Keratinocyte (primary cell): ENCODE results near the gene BOC. TPM values are rescaled to one million over a fixed set of nuclear protein-coding genes. Genes with fewer than 3 reads are reported as not detected.

Source experiments
- DNase-seq: peaks from one replicate; pipeline ENCODE4 v3.0.0-alpha.2; 2011; ENCODE audit warnings: low read depth, missing footprints, low spot score
- FAIRE-seq: peaks from 2 replicates; lab custom pipeline; 2011; peaks lifted over from hg19 to GRCh38; lab: Jason Lieb, UNC
- H2AFZ ChIP-seq: 2 replicates; pipeline ENCODE4 v1.6.0; 2012; ENCODE audit warnings: low read length, control low read depth, inconsistent platforms; ENCODE audit not compliant: control insufficient read depth
- H3K27ac ChIP-seq: 2 replicates; pipeline ENCODE4 v1.5.1; 2011; ENCODE audit warnings: low read length; ENCODE audit not compliant: control insufficient read depth, insufficient read depth
- H3K27me3 ChIP-seq: 3 replicates; pipeline ENCODE4 v1.6.0; 2011; ENCODE audit warnings: low read length; ENCODE audit not compliant: control insufficient read depth, insufficient read depth; ENCODE audit errors: extremely low read depth
- H3K36me3 ChIP-seq, 2 experiments: 2 replicates in 1 of 2; 3 replicates in 1 of 2; pipeline ENCODE4 v1.5.1; 2011; ENCODE audit warnings: low read length in 2 of 2, mild to moderate bottlenecking in 1 of 2; ENCODE audit not compliant: control insufficient read depth in 2 of 2, insufficient read depth in 2 of 2; ENCODE audit errors: extremely low read depth in 1 of 2
- H3K4me1 ChIP-seq: 3 replicates; pipeline ENCODE4 v1.5.1; 2011; ENCODE audit warnings: low read length; ENCODE audit not compliant: control insufficient read depth, insufficient read depth; ENCODE audit errors: extremely low read depth
- H3K4me2 ChIP-seq: 3 replicates; pipeline ENCODE4 v1.6.0; 2011; ENCODE audit warnings: low read depth, low read length; ENCODE audit not compliant: control insufficient read depth, insufficient read depth; ENCODE audit errors: extremely low read depth
- H3K4me3 ChIP-seq, 3 experiments: fragments of 200-600 bp in 1 of 3; sonication (generic) in 1 of 3; 2 replicates in 2 of 3; 3 replicates in 1 of 3; pipeline ENCODE4 v1.5.1; 2011 to 2016; ENCODE audit warnings: low read length in 3 of 3, mild to moderate bottlenecking in 3 of 3, control low read depth in 2 of 3, inconsistent platforms in 1 of 3, low read depth in 1 of 3, mixed read lengths in 1 of 3, mixed run types in 1 of 3, moderate library complexity in 1 of 3; ENCODE audit not compliant: control insufficient read depth in 2 of 3, insufficient read depth in 2 of 3; ENCODE audit errors: extremely low read depth in 1 of 3
- H3K79me2 ChIP-seq: 2 replicates; pipeline ENCODE4 v1.6.0; 2012; ENCODE audit warnings: low read length; ENCODE audit not compliant: control insufficient read depth, insufficient read depth
- H3K9ac ChIP-seq: 3 replicates; pipeline ENCODE4 v1.6.0; 2011; ENCODE audit warnings: low read length; ENCODE audit not compliant: control insufficient read depth, insufficient read depth; ENCODE audit errors: extremely low read depth
- H3K9me1 ChIP-seq: 3 replicates; pipeline ENCODE4 v1.6.0; 2011; ENCODE audit warnings: low read length; ENCODE audit not compliant: control insufficient read depth, insufficient read depth; ENCODE audit errors: extremely low read depth
- H3K9me3 ChIP-seq: 2 replicates; pipeline ENCODE4 v1.5.1; 2012; ENCODE audit warnings: low read depth, low read length; ENCODE audit not compliant: control insufficient read depth
- H4K20me1 ChIP-seq: 3 replicates; pipeline ENCODE4 v1.6.0; 2011; ENCODE audit warnings: low read length; ENCODE audit not compliant: control insufficient read depth, insufficient read depth; ENCODE audit errors: extremely low read depth
- EZH2 ChIP-seq: IDR thresholded peaks from one replicate; pipeline ENCODE4 v1.6.1; 2012; ENCODE audit warnings: inconsistent platforms, mild to moderate bottlenecking, low read length, moderate library complexity
- dilution Hi-C: fragments of 300-500 bp; cut with MboI; formaldehyde crosslinking; loops from one replicate; pipeline ENCODE4 v1.7.0; 2020; ENCODE audit warnings: low sequenced_read_pairs; ENCODE audit not compliant: extremely low pct_ligation_motif_present
- polyA plus RNA-seq, 5 experiments: library from polyadenylated mRNA; depleted of rRNA in 3 of 5; stranded (reverse) in 3 of 5; stranded (forward) in 1 of 5; unstranded in 1 of 5; fragments of >200 nt; gene quantifications; 1 replicate in 1 of 5; 2 replicates in 3 of 5; 3 replicates in 1 of 5; pipeline versions ENCODE4 v1.2.1 to v1.2.3, GENCODE V29; 2011 to 2012; ENCODE audit warnings: missing spikeins in 2 of 5, low read depth in 1 of 5, low replicate concordance in 1 of 5
- TF ChIP-seq, protein P1 (sequence below), 3 experiments: IDR thresholded peaks in 1 of 3; conservative IDR thresholded peaks in 1 of 3; optimal IDR thresholded peaks in 1 of 3; 2 replicates in 2 of 3; 3 replicates in 1 of 3; pipeline versions ENCODE3 to v1.5.1; 2011; ENCODE audit warnings: low read length in 3 of 3, mild to moderate bottlenecking in 3 of 3, moderate library complexity in 2 of 3, control low read depth in 1 of 3, inconsistent platforms in 1 of 3; ENCODE audit not compliant: insufficient read depth in 2 of 3; ENCODE audit errors: extremely low read depth in 1 of 3

The BOC gene
- polyA plus RNA-seq, 1 donor (not counting 4 experiments of a cell fraction or from before 2014, with no cell fraction given), result 11.2 TPM

DNA sequence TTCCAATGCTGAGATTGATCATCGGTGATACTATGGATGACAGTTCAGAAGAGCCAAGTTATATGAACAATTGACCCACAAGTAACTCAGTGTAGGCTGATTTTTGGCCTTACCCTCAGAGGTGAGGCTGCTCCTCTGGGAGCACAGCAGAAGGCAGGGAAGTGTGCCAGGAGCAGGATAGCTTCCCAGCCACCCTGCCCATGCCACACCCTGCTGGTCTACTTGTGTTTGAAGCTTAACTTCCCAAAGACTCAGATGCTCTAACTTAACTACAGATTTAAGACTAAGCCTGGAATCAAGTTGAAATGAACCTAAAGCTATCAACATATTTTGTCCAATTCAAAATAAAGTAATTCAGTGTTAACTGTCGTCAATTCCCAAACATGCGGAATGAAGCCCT is 77.5 kb downstream of the BOC start:
- Histone ChIP-seq H3K4me1 (peaks cover 30% of the 10 kb centered on the region), H2AFZ (no peak overlapping the region), H3K9me1 (no peaks in the 10 kb centered on the region), H3K79me2 (no peaks in the 10 kb centered on the region), H3K27ac (no peak overlapping the region), H3K4me2 (no peak overlapping the region), H3K9ac (no peak overlapping the region), H3K36me3 (no peaks in the 10 kb centered on the region), H3K9me3 (no peaks in the 10 kb centered on the region), H3K4me3 (no peak overlapping the region), H4K20me1 (no peaks in the 10 kb centered on the region), H3K27me3 (no peaks in the 10 kb centered on the region)
- TF ChIP-seq, protein P1, sequence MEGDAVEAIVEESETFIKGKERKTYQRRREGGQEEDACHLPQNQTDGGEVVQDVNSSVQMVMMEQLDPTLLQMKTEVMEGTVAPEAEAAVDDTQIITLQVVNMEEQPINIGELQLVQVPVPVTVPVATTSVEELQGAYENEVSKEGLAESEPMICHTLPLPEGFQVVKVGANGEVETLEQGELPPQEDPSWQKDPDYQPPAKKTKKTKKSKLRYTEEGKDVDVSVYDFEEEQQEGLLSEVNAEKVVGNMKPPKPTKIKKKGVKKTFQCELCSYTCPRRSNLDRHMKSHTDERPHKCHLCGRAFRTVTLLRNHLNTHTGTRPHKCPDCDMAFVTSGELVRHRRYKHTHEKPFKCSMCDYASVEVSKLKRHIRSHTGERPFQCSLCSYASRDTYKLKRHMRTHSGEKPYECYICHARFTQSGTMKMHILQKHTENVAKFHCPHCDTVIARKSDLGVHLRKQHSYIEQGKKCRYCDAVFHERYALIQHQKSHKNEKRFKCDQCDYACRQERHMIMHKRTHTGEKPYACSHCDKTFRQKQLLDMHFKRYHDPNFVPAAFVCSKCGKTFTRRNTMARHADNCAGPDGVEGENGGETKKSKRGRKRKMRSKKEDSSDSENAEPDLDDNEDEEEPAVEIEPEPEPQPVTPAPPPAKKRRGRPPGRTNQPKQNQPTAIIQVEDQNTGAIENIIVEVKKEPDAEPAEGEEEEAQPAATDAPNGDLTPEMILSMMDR (optimal IDR thresholded peaks at IDR 0.05 in 1 of 3, IDR thresholded peaks at IDR 0.05 in 1 of 3, conservative IDR thresholded peaks at IDR 0.05 in 1 of 3; ENCODE audit: extremely low read depth in 1 of 3, insufficient read depth in 2 of 3, low read length in 3 of 3), result no peak
- TF ChIP-seq EZH2, result no peak
- dilution Hi-C loops, result no loop called here
- FAIRE-seq, result no peak
- no peak for DNase-seq

DNA sequence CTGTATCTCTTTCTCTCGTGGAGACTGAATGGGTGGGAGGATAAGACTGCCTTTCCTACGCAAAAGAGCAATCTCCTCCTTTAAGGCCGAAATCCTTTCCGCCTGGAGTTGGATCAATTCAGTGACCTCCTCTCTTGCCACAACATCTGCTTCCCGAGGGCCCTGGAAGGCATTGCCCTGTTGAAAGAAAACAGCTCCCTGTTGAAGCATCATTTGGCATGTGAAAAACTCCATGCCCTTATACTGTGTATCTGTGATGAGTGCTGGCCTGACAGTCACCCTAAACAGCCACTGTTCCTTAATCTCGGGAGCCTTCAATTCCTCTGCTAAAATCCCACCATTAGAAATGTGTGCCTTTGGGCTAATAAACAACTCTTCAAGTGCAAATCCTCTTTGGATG is 80.2 kb downstream of the BOC start:
- Histone ChIP-seq H3K9me1 (no peaks in the 10 kb centered on the region), H3K4me3 (no peak overlapping the region), H4K20me1 (no peaks in the 10 kb centered on the region), H3K9me3 (no peaks in the 10 kb centered on the region), H3K36me3 (no peaks in the 10 kb centered on the region), H3K79me2 (no peaks in the 10 kb centered on the region), H3K27ac (no peak overlapping the region), H3K4me2 (no peak overlapping the region), H3K27me3 (no peaks in the 10 kb centered on the region), H3K9ac (no peak overlapping the region), H3K4me1 (peaks cover 13% of the 10 kb centered on the region), H2AFZ (no peak overlapping the region)
- FAIRE-seq, result no peak
- no peak for DNase-seq
- TF ChIP-seq, protein P1 (optimal IDR thresholded peaks at IDR 0.05 in 1 of 3, IDR thresholded peaks at IDR 0.05 in 1 of 3, conservative IDR thresholded peaks at IDR 0.05 in 1 of 3; ENCODE audit: extremely low read depth in 1 of 3, insufficient read depth in 2 of 3, low read length in 3 of 3), result no peak
- TF ChIP-seq EZH2, result no peak
- dilution Hi-C loops, result no loop called here
